ENCODE measurements around the gene SLC26A5.

GRCh38 chr7:103338864-103339263 lies 107.1 kb downstream of the SLC26A5 start:
- no peak for TF ChIP-seq CTCF (IDR thresholded peaks at IDR 0.05; ENCODE audit: insufficient read depth, low read length, poor library complexity, severe bottlenecking)
- no peak for TF ChIP-seq EZH2phosphoT487 (conservative IDR thresholded peaks at IDR 0.05; ENCODE audit: low read length)
